Measurements from ENCODE around the gene MRPS30.
"Not testable (repeated sequence)": the region's sequence is repeated elsewhere in the genome, so short reads cannot be mapped to it uniquely, and the experiment has no call there.

MRPS30 gene

GRCh38 chr5:44821164-44821563, 12.4 kb downstream of the MRPS30 start:
- 100% methylated on average over 1 of the region's 1 CpG for WGBS (ENCODE audit: insufficient coverage)
- no peaks in the 10 kb centered on the region for H3K27me3 ChIP-seq (replicated peaks in 2 of 5; ENCODE audit: control insufficient read depth in 4 of 5, insufficient read depth in 5 of 5, low read length in 4 of 5)
- no peak overlapping the region for H3K27ac ChIP-seq (ENCODE audit: insufficient read depth in 1 of 2, low read depth in 1 of 2, low read length in 2 of 2, poor library complexity in 1 of 2, severe bottlenecking in 2 of 2)
- H3K9me3 ChIP-seq (ENCODE audit: control extremely low read depth in 1 of 5, control insufficient read depth in 4 of 5, insufficient read depth in 2 of 5, low read depth in 1 of 5, low read length in 4 of 5), result peaks cover 0 to 1% (median 0%) of the 10 kb centered on the region in 5 experiments
- DNase-seq, result no peak
- H3K4me1 ChIP-seq (ENCODE audit: control extremely low read depth in 1 of 4, control insufficient read depth in 4 of 4, insufficient read depth in 4 of 4, low read length in 3 of 4), result no peaks in the 10 kb centered on the region
- POLR2A ChIA-PET, result no interaction called here
- no peak overlapping the region for H3K4me3 ChIP-seq (ENCODE audit: control insufficient read depth in 1 of 7, extremely low read depth in 1 of 7, insufficient read depth in 4 of 7, low read depth in 2 of 7, low read length in 6 of 7)
- CTCF ChIA-PET, result no interaction called here
- peaks cover 2 to 42% (median 23%) of the 10 kb centered on the region in 4 experiments for H3K36me3 ChIP-seq (ENCODE audit: control insufficient read depth in 4 of 4, insufficient read depth in 4 of 4, low read length in 3 of 4)

DNA sequence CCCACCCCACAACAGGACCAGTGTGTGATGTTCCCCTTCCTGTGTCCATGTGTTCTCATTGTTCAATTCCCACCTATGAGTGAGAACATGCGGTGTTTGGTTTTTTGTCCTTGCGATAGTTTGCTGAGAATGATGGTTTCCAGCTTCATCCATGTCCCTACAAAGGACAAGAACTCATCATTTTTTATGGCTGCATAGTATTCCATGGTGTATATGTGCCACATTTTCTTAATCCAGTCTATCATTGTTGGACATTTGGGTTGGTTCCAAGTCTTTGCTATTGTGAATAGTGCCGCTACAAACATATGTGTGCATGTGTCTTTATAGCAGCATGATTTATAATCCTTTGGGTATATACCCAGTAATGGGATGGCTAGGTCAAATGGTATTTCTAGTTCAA, 15.9 kb downstream of the MRPS30 start:
- H3K9me3 ChIP-seq (ENCODE audit: control extremely low read depth in 1 of 5, control insufficient read depth in 4 of 5, insufficient read depth in 2 of 5, low read depth in 1 of 5, low read length in 4 of 5); H3K4me1 ChIP-seq (ENCODE audit: control extremely low read depth in 1 of 4, control insufficient read depth in 4 of 4, insufficient read depth in 4 of 4, low read length in 3 of 4); POLR2A ChIA-PET; H3K4me3 ChIP-seq (ENCODE audit: control insufficient read depth in 1 of 7, extremely low read depth in 1 of 7, insufficient read depth in 4 of 7, low read depth in 2 of 7, low read length in 6 of 7); CTCF ChIA-PET; H3K27me3 ChIP-seq (replicated peaks in 2 of 5; ENCODE audit: control insufficient read depth in 4 of 5, insufficient read depth in 5 of 5, low read length in 4 of 5); DNase-seq; H3K27ac ChIP-seq (ENCODE audit: insufficient read depth in 1 of 2, low read depth in 1 of 2, low read length in 2 of 2, poor library complexity in 1 of 2, severe bottlenecking in 2 of 2): not testable (repeated sequence)
- WGBS (ENCODE audit: insufficient coverage), result no CpG with 5 or more reads among the region's 3 CpGs
- peaks cover 0 to 22% (median 9%) of the 10 kb centered on the region in 4 experiments for H3K36me3 ChIP-seq (ENCODE audit: control insufficient read depth in 4 of 4, insufficient read depth in 4 of 4, low read length in 3 of 4)

DNA sequence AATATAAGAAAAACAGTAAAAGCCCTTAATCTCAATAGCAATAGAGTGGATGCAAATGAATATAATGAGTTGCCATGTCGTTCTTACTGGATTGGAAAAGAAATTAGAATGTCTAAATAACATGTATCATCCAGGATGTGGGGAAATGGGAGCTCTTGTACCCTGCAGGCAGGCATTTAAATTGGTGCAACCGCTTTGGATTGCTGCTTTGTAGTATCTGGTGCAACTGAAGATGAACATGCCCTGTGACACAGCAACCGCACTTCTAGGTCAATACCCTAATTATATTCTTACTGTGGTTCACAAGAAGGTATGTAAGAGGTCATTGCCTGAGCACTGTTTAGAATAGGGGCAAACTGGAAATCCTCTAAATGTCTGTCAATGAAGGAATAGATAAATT, 18.9 kb downstream of the MRPS30 start:
- peaks cover 0 to 9% (median 0%) of the 10 kb centered on the region in 4 experiments for H3K4me1 ChIP-seq (ENCODE audit: control extremely low read depth in 1 of 4, control insufficient read depth in 4 of 4, insufficient read depth in 4 of 4, low read length in 3 of 4)
- H3K36me3 ChIP-seq (ENCODE audit: control insufficient read depth in 4 of 4, insufficient read depth in 4 of 4, low read length in 3 of 4), result peaks cover 0 to 2% (median under 1%) of the 10 kb centered on the region in 4 experiments
- no peak for DNase-seq
- no CpG with 5 or more reads among the region's 3 CpGs for WGBS (ENCODE audit: insufficient coverage)
- POLR2A ChIA-PET, result no interaction called here
- CTCF ChIA-PET, result no interaction called here
- no peak overlapping the region for H3K4me3 ChIP-seq (ENCODE audit: control insufficient read depth in 1 of 7, extremely low read depth in 1 of 7, insufficient read depth in 4 of 7, low read depth in 2 of 7, low read length in 6 of 7)
- no peaks in the 10 kb centered on the region for H3K27me3 ChIP-seq (replicated peaks in 2 of 5; ENCODE audit: control insufficient read depth in 4 of 5, insufficient read depth in 5 of 5, low read length in 4 of 5)
- no peak overlapping the region for H3K27ac ChIP-seq (ENCODE audit: insufficient read depth in 1 of 2, low read depth in 1 of 2, low read length in 2 of 2, poor library complexity in 1 of 2, severe bottlenecking in 2 of 2)
- peaks cover 0 to 1% (median 0%) of the 10 kb centered on the region in 5 experiments for H3K9me3 ChIP-seq (ENCODE audit: control extremely low read depth in 1 of 5, control insufficient read depth in 4 of 5, insufficient read depth in 2 of 5, low read depth in 1 of 5, low read length in 4 of 5)

GRCh38 chr5:44828719-44829118, 20.0 kb downstream of the MRPS30 start:
- H3K4me1 ChIP-seq (ENCODE audit: control extremely low read depth in 1 of 4, control insufficient read depth in 4 of 4, insufficient read depth in 4 of 4, low read length in 3 of 4), result peaks cover 0 to 9% (median 0%) of the 10 kb centered on the region in 4 experiments
- ChIA-PET CTCF (no interaction called here), POLR2A (no interaction called here)
- no peaks in the 10 kb centered on the region for H3K36me3 ChIP-seq (ENCODE audit: control insufficient read depth in 4 of 4, insufficient read depth in 4 of 4, low read length in 3 of 4)
- no CpG with 5 or more reads among the region's 1 CpG for WGBS (ENCODE audit: insufficient coverage)
- no peak for DNase-seq
- H3K9me3 ChIP-seq (ENCODE audit: control extremely low read depth in 1 of 5, control insufficient read depth in 4 of 5, insufficient read depth in 2 of 5, low read depth in 1 of 5, low read length in 4 of 5), result peaks cover 0 to 1% (median 0%) of the 10 kb centered on the region in 5 experiments
- H3K4me3 ChIP-seq (ENCODE audit: control insufficient read depth in 1 of 7, extremely low read depth in 1 of 7, insufficient read depth in 4 of 7, low read depth in 2 of 7, low read length in 6 of 7), result no peak overlapping the region
- H3K27me3 ChIP-seq (replicated peaks in 2 of 5; ENCODE audit: control insufficient read depth in 4 of 5, insufficient read depth in 5 of 5, low read length in 4 of 5), result no peaks in the 10 kb centered on the region
- no peak overlapping the region for H3K27ac ChIP-seq (ENCODE audit: insufficient read depth in 1 of 2, low read depth in 1 of 2, low read length in 2 of 2, poor library complexity in 1 of 2, severe bottlenecking in 2 of 2)

DNA sequence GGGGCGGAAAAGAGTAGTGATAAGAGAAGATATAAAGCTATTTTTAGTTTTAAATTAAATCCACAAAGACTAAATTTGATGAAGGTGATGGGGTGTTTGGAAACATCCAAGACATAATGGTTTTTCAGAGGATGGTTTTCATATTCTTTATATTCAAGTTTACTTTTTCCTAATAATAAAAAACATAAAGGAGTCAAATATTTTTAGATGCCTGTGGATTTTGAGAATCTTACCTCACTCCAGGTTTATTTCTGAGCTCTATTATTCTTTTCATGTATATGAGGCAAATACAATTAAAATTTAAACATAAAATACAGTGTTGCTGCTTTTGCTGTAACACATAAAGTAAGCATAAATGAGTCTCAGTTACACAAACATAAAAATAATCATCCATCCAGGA, 22.2 kb downstream of the MRPS30 start:
- POLR2A ChIA-PET, result no interaction called here

GRCh38 chr5:44833249-44833648, 24.5 kb downstream of the MRPS30 start:
- H3K4me3 ChIP-seq (ENCODE audit: control insufficient read depth in 1 of 7, extremely low read depth in 1 of 7, insufficient read depth in 4 of 7, low read depth in 2 of 7, low read length in 6 of 7), result no peak overlapping the region
- POLR2A ChIA-PET, result no interaction called here
- no peak overlapping the region for H3K27ac ChIP-seq (ENCODE audit: insufficient read depth in 1 of 2, low read depth in 1 of 2, low read length in 2 of 2, poor library complexity in 1 of 2, severe bottlenecking in 2 of 2)
- no peaks in the 10 kb centered on the region for H3K9me3 ChIP-seq (ENCODE audit: control extremely low read depth in 1 of 5, control insufficient read depth in 4 of 5, insufficient read depth in 2 of 5, low read depth in 1 of 5, low read length in 4 of 5)
- no peaks in the 10 kb centered on the region for H3K36me3 ChIP-seq (ENCODE audit: control insufficient read depth in 4 of 4, insufficient read depth in 4 of 4, low read length in 3 of 4)
- CTCF ChIA-PET, result no interaction called here
- DNase-seq, result no peak
- no peaks in the 10 kb centered on the region for H3K27me3 ChIP-seq (replicated peaks in 2 of 5; ENCODE audit: control insufficient read depth in 4 of 5, insufficient read depth in 5 of 5, low read length in 4 of 5)
- no CpG with 5 or more reads among the region's 1 CpG for WGBS (ENCODE audit: insufficient coverage)
- H3K4me1 ChIP-seq (ENCODE audit: control extremely low read depth in 1 of 4, control insufficient read depth in 4 of 4, insufficient read depth in 4 of 4, low read length in 3 of 4), result peaks cover 0 to 5% (median 0%) of the 10 kb centered on the region in 4 experiments

More for the DNA sequence above, 22.2 kb downstream of the MRPS30 start:
- Histone ChIP-seq H3K27me3 (replicated peaks in 2 of 5; ENCODE audit: control insufficient read depth in 4 of 5, insufficient read depth in 5 of 5, low read length in 4 of 5) (no peaks in the 10 kb centered on the region), H3K36me3 (ENCODE audit: control insufficient read depth in 4 of 4, insufficient read depth in 4 of 4, low read length in 3 of 4) (no peaks in the 10 kb centered on the region), H3K4me3 (ENCODE audit: control insufficient read depth in 1 of 7, extremely low read depth in 1 of 7, insufficient read depth in 4 of 7, low read depth in 2 of 7, low read length in 6 of 7) (no peak overlapping the region), H3K9me3 (ENCODE audit: control extremely low read depth in 1 of 5, control insufficient read depth in 4 of 5, insufficient read depth in 2 of 5, low read depth in 1 of 5, low read length in 4 of 5) (no peaks in the 10 kb centered on the region), H3K27ac (ENCODE audit: insufficient read depth in 1 of 2, low read depth in 1 of 2, low read length in 2 of 2, poor library complexity in 1 of 2, severe bottlenecking in 2 of 2) (no peak overlapping the region), H3K4me1 (ENCODE audit: control extremely low read depth in 1 of 4, control insufficient read depth in 4 of 4, insufficient read depth in 4 of 4, low read length in 3 of 4) (peaks cover 0 to 9% (median 0%) of the 10 kb centered on the region in 4 experiments)
- no peak for DNase-seq
- WGBS (ENCODE audit: insufficient coverage), result no CpG with 5 or more reads among the region's 1 CpG
- CTCF ChIA-PET, result no interaction called here

DNA sequence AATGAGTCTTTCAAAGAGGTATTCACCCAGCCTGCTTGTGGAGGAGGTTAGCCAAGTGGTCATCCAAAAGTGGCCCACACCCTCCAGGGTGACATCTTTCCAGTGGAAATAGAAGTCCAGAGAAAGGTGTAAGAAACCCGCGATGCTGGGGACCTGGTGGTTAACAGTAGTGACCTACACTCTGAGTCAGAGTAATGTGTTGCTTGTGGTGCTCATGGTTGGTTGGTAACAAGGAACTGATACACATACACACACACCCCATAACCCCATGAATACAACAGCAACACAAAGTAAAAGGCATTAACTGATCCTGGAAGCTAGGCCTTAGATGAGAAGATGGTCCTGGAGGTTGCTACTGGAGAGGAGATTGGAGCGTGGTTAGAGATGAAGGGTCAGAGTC, 26.9 kb downstream of the MRPS30 start:
- CTCF ChIA-PET, result no interaction called here
- H3K4me3 ChIP-seq (ENCODE audit: control insufficient read depth in 1 of 7, extremely low read depth in 1 of 7, insufficient read depth in 4 of 7, low read depth in 2 of 7, low read length in 6 of 7), result no peak overlapping the region
- H3K36me3 ChIP-seq (ENCODE audit: control insufficient read depth in 4 of 4, insufficient read depth in 4 of 4, low read length in 3 of 4), result no peaks in the 10 kb centered on the region
- no peaks in the 10 kb centered on the region for H3K4me1 ChIP-seq (ENCODE audit: control extremely low read depth in 1 of 4, control insufficient read depth in 4 of 4, insufficient read depth in 4 of 4, low read length in 3 of 4)
- no peak for DNase-seq
- no peaks in the 10 kb centered on the region for H3K27me3 ChIP-seq (replicated peaks in 2 of 5; ENCODE audit: control insufficient read depth in 4 of 5, insufficient read depth in 5 of 5, low read length in 4 of 5)
- peaks cover 0 to 10% (median 7%) of the 10 kb centered on the region in 5 experiments for H3K9me3 ChIP-seq (ENCODE audit: control extremely low read depth in 1 of 5, control insufficient read depth in 4 of 5, insufficient read depth in 2 of 5, low read depth in 1 of 5, low read length in 4 of 5)
- H3K27ac ChIP-seq (ENCODE audit: insufficient read depth in 1 of 2, low read depth in 1 of 2, low read length in 2 of 2, poor library complexity in 1 of 2, severe bottlenecking in 2 of 2), result no peak overlapping the region
- WGBS (ENCODE audit: insufficient coverage), result 100% methylated on average over 1 of the region's 3 CpGs
- POLR2A ChIA-PET, result no interaction called here
